Islet precursor cell (in vitro differentiated cells): ENCODE measurements around the gene DCAF10.
"Not testable (repeated sequence)": the region's sequence is repeated elsewhere in the genome, so short reads cannot be mapped to it uniquely, and the experiment has no call there.

ENCODE experiments used
- DNase-seq: peaks from one replicate; pipeline ENCODE4 v3.0.0-alpha.2; 2018

DCAF10 gene

DNA sequence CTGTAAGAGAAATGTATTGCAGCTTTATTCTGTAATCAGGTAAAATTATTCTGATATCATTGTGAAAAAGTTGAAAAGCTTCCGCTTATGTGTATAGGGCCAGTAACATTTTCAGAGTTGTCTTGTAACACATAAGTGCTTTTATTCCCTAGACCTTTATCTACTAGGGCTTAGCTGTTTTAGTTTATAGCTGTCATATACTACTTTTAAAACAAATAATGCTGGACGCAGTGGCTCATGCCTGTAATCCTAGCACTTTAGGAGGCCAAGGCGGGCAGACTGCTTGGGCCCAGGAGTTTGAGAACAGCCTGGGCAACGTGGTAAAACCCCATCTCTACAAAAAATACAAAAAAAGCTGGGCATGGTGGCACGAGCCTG is 70.2 kb downstream of the DCAF10 start:
- no peak for DNase-seq

DNA sequence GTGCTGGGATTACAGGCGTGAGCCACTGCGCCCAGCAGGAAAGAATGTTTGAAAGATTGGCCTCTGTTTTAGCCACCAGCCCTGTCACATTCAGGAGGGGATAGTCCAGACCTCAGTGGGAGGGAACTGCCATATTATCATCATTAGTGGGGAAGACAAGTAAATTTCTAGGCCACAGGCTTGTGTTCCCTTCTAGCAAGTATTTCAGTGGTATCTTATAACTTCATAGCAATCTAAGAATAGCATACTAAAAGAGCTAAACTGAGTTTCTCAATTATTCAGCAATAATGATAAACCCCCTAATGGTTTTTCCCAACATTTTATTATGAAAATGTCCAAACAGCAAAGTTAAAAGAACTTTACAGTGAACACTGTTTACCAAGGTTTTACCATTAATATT is 73.4 kb downstream of the DCAF10 start:
- no peak for DNase-seq

DNA sequence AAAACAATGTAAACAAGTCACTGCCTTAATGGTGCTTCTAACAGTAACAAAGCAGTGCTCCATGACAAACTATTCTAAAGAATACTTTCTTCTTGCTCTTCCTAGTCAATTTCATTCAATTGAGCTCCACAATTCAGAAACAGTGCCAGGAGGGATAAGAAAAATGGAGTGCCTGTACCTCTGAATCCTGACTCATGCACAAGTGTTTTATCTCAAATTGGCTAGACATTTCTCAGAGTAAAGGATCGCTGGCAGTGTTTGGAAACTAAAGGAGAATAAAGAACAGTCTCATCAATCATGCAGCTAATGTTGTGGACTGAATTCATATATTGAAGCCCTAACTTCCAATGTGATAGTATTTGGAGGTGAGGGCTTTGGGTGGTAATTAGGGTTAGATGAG is 75.8 kb downstream of the DCAF10 start:
- DNase-seq, result no peak

DNA sequence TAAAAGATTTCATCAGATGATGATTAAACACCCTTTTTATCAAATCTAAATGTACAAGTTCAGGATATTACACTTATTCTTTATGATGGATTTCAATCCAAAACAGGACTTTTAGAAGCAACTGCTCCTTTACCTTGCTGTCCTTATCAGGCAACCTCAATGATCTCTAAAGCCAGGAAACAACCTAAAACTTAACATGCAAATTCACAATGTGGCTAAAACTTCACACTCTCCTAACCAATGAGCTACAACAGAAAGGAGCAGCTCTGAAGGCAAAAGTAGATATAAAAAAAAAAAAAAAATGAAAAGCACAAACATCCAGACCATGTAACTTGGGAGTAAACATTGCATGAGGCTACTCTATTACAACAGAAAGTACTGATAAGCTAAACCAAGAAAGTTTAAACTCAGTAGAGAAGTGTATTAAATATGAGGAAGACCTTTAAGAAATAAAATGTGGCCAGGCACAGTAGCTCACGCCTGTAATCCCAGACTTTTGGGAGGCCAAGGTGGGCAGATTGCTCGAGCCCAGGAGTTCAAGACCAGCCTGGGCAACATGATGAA is 80.4 kb downstream of the DCAF10 start:
- no peak for DNase-seq

DNA sequence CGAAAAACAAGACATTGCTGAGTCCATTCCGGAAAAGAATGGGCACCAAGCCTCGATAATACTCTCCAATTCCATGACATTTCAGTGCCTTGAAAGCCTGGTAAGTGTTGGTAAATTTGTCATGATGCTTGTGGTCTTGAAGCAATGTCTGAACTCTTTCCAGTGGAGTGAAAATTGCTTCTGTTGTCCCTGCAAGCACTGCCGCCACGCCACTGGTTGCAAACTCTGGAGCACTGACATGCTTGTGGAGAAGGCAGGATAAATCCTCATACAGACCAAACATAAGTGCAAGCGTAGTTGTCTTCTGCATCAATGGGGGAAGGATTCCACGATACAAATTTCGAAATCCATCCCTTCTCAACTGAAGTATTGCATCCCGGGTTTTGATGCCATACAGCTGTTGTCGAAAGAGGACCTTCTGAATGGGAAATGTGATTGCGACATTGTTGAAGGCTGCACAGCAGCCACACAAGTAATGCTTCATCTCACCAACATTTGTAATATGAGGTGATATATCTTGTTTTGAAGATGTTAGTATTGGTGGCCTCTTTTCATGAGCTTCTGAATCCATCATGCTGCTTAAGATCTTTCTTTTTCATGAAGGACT is 87.5 kb downstream of the DCAF10 start:
- not testable (repeated sequence) for DNase-seq

DNA sequence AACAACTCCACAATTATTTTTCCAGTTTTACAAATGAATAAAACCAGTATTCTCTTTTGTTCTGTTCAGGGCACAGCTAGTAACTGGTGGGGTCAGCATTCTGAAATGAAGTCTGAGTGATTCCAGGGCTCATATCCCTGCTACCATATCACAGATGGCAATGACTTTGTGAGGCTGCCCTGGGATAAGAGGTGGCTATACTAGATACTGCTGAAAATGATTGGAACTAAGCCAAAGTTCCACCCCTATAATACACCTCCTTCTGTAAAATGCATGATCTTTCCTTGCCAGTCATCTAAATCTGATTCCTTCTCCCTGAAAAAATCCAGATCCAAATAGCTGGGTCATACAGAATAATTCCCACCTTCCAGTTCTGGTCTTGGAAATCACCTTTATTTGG is 88.9 kb downstream of the DCAF10 start:
- DNase-seq, result no peak

DNA sequence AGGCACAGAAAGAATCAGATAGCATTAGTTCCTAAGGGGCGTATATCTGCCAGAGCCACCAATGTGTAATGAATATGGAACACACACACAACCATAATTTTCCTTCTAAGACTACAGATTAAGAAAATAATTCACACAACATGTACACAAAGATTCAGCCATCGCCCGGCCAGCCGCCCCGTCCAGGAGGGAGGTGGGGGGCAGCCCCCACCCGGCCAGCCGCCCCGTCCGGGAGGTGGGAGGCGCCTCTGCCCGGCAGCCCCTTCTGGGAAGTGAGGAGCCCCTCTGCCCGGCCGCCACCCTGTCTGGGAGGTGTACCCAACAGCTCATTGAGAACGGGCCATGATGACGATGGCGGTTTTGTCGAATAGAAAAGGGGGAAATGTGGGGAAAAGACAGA is 90.4 kb downstream of the DCAF10 start:
- not testable (repeated sequence) for DNase-seq

DNA sequence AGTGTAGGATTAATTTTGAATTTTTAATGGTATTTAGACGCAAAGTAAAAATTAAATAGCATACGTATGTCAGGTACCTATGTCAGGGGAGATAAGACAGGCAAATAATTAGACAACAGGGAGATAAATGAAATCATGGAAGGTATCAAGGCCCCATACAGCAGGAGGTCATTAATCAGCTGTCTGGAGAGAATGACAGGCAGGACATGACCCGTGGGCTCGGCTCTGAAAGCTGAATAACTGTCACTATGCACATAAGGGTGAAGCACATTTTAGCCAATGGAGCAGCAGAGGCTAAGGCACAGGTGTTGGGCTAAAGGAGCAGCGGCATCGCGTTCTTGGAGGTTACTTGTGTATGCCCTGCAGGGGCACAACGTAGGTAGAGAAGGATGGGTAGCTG is 91.5 kb downstream of the DCAF10 start:
- DNase-seq, result no peak

DNA sequence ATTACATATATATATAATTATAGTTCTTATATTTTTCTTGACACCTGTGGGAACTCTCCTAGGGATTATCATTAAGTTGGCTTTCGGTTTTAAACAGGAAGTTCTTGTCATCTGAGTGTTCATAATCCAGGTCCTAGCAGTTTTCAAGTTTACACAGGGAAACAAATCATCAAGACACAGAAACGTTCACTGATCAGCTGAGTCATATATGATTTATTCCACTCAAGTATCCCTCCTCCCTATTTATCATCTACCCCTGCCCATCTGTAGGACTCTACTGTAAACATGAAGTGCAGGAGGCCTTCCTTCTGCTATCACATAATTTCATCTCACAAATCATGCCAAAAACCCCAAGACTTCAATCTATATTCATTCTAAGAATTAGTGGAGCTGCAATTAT is 97.1 kb downstream of the DCAF10 start:
- no peak for DNase-seq

DNA sequence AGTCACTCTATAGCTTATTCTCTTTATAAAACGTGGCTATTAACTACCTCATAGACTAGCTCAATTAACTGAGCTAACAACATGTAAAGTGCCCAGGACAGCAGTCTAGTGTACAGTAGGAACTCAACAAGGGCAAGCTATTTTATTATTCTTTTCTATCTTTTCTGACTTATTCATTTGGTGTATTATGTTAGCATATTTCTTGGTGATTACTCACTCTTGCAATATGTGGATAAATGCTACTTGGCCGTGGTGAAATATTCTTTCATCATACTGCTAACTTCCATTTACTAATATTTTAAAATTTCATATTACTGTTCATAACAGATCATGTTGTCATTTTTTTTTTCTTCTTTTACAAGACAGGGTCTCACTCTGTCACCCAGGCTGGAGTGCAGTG is 98.4 kb downstream of the DCAF10 start:
- no peak for DNase-seq

DNA sequence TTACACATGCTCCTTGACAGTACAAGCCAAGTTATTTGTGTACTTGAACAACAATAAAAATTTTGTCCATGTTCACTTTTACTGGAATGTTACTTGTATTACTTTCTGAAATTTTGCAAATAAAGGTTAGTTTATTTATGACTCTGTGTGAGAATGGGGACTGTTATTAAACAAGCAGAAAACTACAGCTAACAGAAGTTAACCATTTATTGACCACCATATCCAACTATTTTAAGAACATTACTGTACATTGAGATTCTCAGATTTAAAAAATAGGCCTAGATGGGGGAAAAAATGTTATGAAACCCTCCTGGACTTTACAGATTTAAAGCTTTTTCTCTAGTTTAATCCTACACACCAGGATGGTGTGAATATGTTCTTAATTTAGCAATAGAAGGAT is 101.5 kb downstream of the DCAF10 start:
- no peak for DNase-seq

DNA sequence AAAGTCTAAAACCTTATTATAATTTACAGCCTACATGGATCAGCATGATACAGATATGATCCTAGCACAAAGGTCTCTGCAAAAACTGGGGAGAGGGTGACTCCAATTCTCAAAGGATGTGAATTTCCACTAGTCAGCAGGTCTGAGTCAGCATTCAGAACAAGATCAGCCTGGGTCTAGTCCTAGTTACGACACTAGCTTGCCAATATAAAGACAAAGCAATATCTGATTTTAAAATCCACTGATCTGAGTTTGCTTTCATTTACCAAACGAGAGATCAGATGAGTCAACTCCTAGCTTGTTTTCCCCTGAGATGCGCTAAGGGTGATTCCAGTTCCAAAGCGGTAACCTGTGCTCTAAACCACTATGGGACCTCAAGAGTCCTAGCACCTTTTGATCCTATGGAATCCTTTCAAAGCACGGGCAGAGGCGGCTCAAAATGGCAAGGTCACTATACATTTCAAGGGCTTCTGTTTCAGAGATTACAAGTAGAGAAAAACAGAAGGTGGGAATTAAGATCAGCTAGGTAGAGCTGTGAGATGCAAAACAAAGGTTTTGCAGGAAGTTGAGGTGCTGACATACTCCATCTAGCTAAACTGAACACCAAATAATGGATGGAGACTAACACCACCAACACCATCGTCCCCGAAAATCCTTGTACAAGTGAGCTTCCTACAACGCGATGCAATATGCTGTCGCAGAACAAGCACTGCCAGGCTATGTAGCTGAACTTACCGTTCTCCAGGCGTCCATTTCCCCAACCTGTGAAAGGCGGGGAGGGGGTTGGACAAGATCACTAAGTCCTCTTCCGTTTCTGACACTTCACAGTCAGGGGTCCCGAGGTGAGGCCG is 102.4 kb downstream of the DCAF10 start:
- no peak for DNase-seq

DNA sequence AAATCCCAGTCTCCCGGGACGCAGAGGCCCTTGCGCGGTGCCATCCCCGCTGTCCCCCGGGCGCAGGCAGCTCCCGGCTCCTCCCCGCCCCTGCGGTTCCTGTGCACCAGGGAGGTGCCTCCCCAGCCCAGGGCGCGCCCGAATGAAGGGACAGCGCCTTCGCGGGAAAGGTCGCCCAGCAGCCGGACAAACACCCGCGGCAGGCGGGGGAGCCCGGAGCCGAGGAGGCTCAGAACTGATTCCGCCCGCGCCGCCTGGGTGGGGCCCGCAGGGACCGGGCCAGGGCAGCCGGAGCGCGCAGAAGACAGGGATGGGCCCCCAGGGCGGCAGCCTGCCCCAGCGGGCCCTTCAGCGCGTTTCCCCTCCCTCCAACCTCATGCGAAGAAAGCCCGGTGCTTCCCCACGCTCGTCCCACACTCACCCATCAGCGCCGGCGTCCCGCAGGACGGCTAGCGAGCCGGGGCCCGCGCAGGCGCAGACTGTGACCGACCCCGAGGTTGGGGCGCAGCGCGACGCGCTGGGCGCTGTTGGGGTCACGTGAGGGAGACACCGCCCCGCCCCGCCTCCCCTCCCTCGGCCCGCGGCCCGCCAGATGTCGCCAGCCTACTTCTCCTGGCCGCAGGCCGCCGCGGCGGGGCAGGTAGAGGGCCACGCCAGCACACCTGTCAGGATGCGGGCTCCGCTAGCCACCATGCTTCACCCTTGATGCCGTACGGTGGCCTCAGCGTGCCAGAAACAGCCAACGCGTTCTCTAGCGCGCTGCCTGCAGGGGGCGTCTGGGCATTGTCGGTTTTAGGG is 103.2 kb downstream of the DCAF10 start, which contains the start of gene SLC25A51:
Gene SLC25A51 (minus strand): TSS at position 481 of the 798 bp plus-strand sequence. CDS start 15,577 bp downstream, outside the sequence.
- DNase-seq, result peak; percentile 96

DNA sequence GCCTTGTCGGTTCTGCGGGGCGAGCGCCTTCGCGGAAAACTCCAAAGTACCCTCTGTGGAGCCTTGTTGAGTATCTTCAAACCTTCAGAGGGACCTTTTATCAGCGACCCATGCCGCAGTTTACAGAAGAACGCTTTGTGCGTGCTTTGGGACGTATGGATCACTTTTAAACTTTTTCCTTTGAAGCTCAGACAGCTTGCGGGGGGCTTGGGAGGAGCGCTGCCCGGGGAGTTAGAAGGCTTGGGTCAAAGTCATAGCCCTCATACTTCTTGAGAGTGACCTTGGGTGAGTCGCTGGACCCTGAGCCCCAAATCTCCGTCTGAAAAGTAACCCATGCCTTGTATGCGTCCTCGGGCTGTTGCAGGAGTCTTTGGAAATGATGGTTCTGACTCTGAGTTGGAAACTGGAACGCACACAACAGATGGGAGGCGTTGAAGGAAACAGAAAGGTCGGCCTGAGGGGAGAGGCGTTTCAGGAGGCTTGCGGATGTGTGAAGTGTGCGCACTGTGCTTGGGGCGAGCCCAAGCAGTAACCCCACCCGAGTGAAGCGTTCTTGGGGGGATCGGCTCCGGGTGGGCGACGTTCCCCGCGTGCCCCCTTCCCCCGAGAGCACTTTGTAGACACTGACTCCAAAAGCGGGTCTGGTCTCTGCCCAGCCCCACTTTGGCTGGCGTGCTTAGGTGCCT is 104.0 kb downstream of the DCAF10 start:
- DNase-seq, result peak; percentile 54

DNA sequence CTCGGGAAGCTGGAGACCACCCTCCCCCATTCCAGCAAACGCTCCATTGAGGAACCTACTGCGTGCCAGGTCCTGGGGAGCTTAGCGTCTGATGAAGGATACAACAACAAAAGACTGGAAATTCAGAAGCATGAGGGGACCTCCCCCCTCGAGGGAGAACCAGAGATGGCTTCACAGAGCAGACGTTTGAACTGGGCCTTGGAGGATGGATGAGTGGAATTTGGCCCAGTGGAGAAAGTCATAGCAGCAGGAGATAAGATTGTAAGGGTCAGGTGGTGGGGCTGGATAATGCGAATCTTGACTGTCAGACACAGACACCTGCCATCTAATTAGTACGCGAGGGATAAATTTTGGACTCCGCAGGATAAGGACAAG is 104.5 kb downstream of the DCAF10 start:
- peak; percentile 53 for DNase-seq

DNA sequence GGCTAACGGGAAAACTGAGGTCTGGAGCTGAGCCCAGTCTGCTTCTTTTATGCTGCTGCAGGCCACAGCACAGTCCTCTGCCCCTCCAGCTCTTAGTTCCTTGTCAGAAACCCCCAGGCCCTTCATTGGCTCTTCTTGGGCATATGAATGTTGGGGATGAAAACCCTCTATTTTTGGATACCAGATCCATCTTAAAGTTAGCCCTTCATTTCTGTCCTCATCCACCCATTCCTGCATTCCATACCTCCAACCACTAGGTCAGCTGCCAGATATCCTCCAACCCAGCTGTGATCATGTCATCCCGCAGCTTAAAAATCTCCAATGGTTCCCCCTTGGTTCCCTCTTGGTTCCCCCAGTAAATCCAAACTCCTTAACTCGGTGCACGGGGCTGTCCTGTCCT is 105.2 kb downstream of the DCAF10 start:
- no peak for DNase-seq

DNA sequence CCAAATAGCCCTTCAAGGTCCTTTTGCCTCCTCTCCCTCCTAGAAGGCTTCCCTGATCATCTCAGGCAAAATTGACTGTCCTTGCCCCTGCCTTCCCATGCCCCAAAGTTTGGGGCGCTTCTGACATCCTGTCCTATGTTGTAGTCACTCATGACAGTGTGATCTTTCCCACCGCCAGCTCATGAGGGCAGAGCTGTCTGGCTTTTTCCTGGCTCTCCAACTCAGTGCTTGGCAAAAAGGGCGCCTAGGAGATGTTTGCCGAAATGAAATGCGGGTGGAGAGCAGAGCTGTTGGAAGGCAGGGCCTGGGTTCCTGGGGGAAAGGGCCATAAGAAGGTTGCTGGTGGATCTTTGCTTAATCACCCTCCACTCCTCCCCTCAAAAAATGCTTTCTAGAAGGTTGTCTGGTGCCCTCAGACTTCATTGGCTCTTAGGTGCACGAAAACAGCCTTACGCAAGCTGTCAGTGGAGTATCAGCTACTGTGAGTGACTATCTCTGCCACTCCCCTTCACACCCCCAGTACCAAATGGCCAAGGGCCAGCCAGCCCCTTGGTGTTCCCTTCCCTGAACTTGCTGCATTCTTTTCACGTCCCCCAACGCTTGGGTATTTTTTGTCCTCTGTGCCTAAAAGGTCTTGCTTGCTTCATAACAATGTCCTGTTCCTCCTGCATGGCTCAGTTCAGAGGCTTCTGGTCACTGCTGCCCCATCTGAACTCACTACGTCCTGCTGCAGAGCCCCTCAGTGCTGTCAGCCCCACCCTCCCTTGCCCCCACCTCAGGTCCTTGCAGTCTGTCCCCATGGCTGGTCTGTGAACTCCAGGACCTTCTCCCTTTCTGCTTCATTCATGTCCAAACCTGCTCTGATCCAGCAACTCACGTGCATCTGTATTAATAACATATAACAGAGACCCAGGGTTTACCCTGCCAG is 106.0 kb downstream of the DCAF10 start:
- peak; percentile 51 for DNase-seq

DNA sequence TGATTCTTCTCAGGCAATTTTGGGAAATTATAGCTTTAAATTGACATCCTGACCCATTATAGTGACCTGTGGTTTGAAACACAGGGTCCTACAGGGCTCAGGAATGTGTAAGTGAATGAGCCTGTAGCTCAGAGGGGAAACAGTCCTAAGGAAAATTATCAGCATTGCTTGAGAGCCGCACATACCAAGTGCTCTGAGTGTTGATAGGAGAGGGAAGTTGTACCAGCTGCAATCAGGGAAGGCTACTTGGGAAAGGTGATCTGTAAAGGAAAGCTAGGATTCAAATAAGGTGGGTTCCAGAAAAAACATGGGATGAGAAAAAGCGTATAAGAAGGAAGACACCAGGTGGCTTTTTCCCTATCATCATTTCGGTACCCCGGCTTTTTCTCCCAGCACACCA is 107.7 kb downstream of the DCAF10 start:
- DNase-seq, result peak; percentile 72

DNA sequence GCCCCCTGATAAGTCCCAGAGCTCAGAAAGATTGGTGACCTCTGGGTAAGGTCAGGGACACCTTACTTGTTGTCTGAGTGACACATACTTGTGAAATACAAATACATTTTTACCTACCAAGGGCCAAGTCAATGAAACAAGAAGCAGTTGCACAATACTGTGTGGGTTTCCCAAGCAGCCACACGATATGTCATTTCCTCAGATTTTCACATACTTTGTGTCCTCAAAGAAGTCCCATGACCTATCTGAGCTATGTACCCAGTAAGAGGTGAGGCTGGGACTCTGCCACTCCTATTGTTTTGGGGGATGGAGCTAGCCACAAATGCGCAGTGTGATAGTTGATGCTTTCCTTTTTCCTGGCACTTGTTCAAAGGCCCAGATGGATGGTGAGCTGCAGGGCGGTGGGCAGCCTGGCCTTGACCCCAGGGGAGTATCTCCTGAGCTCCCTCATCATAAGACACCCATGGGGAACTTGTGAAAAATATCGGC is 108.1 kb downstream of the DCAF10 start:
- peak; percentile 41 for DNase-seq

DNA sequence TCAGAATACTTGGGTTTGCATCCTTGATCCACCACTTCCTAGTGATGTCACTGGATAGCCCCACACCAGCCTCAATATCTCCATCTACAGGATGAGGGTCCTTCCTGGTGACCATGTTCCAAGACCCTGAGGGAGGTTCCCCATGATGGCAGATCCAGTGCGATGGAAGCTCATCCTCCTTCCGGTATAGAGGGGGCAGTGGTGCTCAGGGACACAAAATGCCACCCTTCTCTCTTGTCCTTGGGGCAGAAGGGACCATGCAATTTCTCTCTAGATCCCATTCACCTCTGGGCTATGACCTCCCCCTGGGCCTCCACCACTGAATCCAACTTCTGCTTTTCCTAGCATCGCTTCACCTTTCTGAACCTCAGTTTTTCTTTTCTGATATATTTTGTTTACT is 108.7 kb downstream of the DCAF10 start:
- peak; percentile 28 for DNase-seq

DNA sequence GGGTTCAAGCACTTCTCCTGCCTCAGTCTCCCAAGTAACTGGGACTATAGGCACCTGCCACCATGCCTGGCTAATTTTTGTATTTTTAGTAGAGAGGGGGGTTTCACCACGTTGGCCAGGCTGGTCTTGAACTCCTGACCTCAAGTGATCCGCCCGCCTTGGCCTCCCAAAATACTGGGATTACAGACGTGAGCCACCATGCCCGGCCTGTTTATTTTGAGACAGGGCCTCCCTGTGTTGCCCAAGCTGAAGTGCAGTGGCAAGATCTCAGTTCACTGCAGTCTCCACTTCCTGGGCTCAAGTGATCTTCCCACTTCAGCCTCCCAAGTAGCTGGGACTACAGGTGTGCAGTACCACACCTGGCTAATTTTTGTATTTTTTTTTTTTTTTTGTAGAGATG is 109.2 kb downstream of the DCAF10 start:
- DNase-seq, result not testable (repeated sequence)
